IMR-90 (cell line): ENCODE results near the gene LANCL3. TPM values are rescaled to one million over a fixed set of nuclear protein-coding genes. Genes with fewer than 3 reads are reported as not detected.

Experiments
- ATAC-seq: fragments of 200-7000 bp; cut with Tn5 transposase; 2 replicates; pipeline ENCODE4 v1.9.1; 2020; ENCODE audit warnings: low read depth, mild to moderate bottlenecking, moderate library complexity
- BruUV-seq: library from RNA; stranded (reverse); fragments of 400-500 nt; replicated peaks from 2 replicates; lab custom pipeline; 2021; lab: Mats Ljungman, UMichigan
- CTCF ChIA-PET: fragments of 300-600 bp; formaldehyde crosslinking; extraction: SDS; loops from one replicate; lab custom pipeline; 2021; ENCODE audit warnings: antibody characterized with exemption; lab: Yijun Ruan, JAX
- POLR2A ChIA-PET: fragments of 300-600 bp; sonication (Branson Sonifier 250); formaldehyde crosslinking; loops from one replicate; lab custom pipeline; 2022; ENCODE audit warnings: antibody characterized with exemption; ENCODE audit not compliant: unreplicated experiment; lab: Charles Lee
- DNase-seq: peaks from one replicate; pipeline ENCODE4 v3.0.0; 2013
- H2AFZ ChIP-seq: replicated peaks from 2 replicates; pipeline ENCODE3; 2013; ENCODE audit warnings: low read length, mild to moderate bottlenecking; ENCODE audit not compliant: poor library complexity
- H2AK5ac ChIP-seq: 2 replicates; pipeline ENCODE4 v1.6.1; 2013; ENCODE audit warnings: low read depth, low read length, inconsistent platforms
- H2AK9ac ChIP-seq: replicated peaks from 2 replicates; pipeline ENCODE3; 2013; ENCODE audit warnings: mild to moderate bottlenecking, low read depth, low read length, moderate library complexity; ENCODE audit not compliant: poor library complexity
- H2BK120ac ChIP-seq: 2 replicates; pipeline ENCODE4 v1.6.1; 2013; ENCODE audit warnings: low read depth, low read length, inconsistent platforms
- H2BK15ac ChIP-seq: 3 replicates; pipeline ENCODE4 v1.6.1; 2013; ENCODE audit warnings: low read depth, low read length, inconsistent platforms
- H2BK20ac ChIP-seq: 2 replicates; pipeline ENCODE4 v1.6.1; 2013; ENCODE audit warnings: low read depth, mild to moderate bottlenecking, inconsistent platforms, low read length, moderate library complexity
- H2BK5ac ChIP-seq: 2 replicates; pipeline ENCODE4 v1.6.1; 2013; ENCODE audit warnings: mild to moderate bottlenecking, low read depth, low read length, inconsistent platforms; ENCODE audit not compliant: poor library complexity, severe bottlenecking
- H3K14ac ChIP-seq: replicated peaks from 2 replicates; pipeline ENCODE4 v1.6.1; 2013; ENCODE audit warnings: low read depth, low read length, inconsistent platforms
- H3K18ac ChIP-seq: 2 replicates; pipeline ENCODE4 v1.6.1; 2013; ENCODE audit warnings: low read depth, low read length, control low read depth
- H3K23ac ChIP-seq: 2 replicates; pipeline ENCODE4 v1.6.1; 2013; ENCODE audit warnings: low read depth, low read length, inconsistent platforms
- H3K27ac ChIP-seq: 2 replicates; pipeline ENCODE4 v1.5.1; 2013; ENCODE audit warnings: mild to moderate bottlenecking, control low read depth, low read length; ENCODE audit not compliant: insufficient read depth
- H3K27me3 ChIP-seq: 2 replicates; pipeline ENCODE4 v1.6.1; 2013; ENCODE audit warnings: low read length; ENCODE audit not compliant: control insufficient read depth, insufficient read depth
- H3K36me3 ChIP-seq: 2 replicates; pipeline ENCODE4 v1.6.1; 2013; ENCODE audit warnings: low read length, mixed read lengths; ENCODE audit not compliant: control insufficient read depth, insufficient read depth
- H3K4ac ChIP-seq: 2 replicates; pipeline ENCODE4 v1.6.1; 2013; ENCODE audit warnings: low read depth, low read length, inconsistent platforms
- H3K4me1 ChIP-seq: 2 replicates; pipeline ENCODE4 v1.6.1; 2013; ENCODE audit warnings: low read length, mixed read lengths; ENCODE audit not compliant: control insufficient read depth, insufficient read depth
- H3K4me2 ChIP-seq: 2 replicates; pipeline ENCODE4 v1.6.1; 2013; ENCODE audit warnings: low read depth, mild to moderate bottlenecking, control low read depth, low read length, moderate library complexity
- H3K4me3 ChIP-seq: 2 replicates; pipeline ENCODE4 v1.5.1; 2013; ENCODE audit warnings: low read depth, mild to moderate bottlenecking, control low read depth, low read length, moderate library complexity; ENCODE audit not compliant: insufficient read depth
- H3K56ac ChIP-seq: 2 replicates; pipeline ENCODE4 v1.6.1; 2013; ENCODE audit warnings: low read length, inconsistent platforms; ENCODE audit not compliant: insufficient read depth; ENCODE audit errors: extremely low read depth
- H3K79me1 ChIP-seq, 2 experiments: 2 replicates each; pipeline ENCODE4 v1.6.1; 2013; ENCODE audit warnings: low read length in 2 of 2, inconsistent platforms in 1 of 2, low read depth in 1 of 2
- H3K9ac ChIP-seq: 2 replicates; pipeline ENCODE4 v1.6.1; 2013; ENCODE audit warnings: low read depth, low read length, control low read depth
- H3K9me1 ChIP-seq: 2 replicates; pipeline ENCODE4 v1.6.1; 2013; ENCODE audit warnings: low read length, inconsistent platforms; ENCODE audit not compliant: insufficient read depth
- H3K9me3 ChIP-seq: 2 replicates; pipeline ENCODE4 v1.6.1; 2013; ENCODE audit warnings: low read length; ENCODE audit not compliant: control insufficient read depth, insufficient read depth
- H4K20me1 ChIP-seq: 2 replicates; pipeline ENCODE4 v1.6.1; 2013; ENCODE audit warnings: low read length, inconsistent platforms; ENCODE audit not compliant: insufficient read depth
- H4K5ac ChIP-seq: 2 replicates; pipeline ENCODE4 v1.6.1; 2013; ENCODE audit warnings: mild to moderate bottlenecking, low read depth, low read length, control low read depth
- H4K8ac ChIP-seq, 2 experiments: 2 replicates each; pipeline ENCODE4 v1.6.1; 2013; ENCODE audit warnings: low read depth in 2 of 2, low read length in 2 of 2, control low read depth in 1 of 2, inconsistent platforms in 1 of 2
- H4K91ac ChIP-seq: 2 replicates; pipeline ENCODE4 v1.6.1; 2013; ENCODE audit warnings: low read depth, low read length, inconsistent platforms; ENCODE audit not compliant: insufficient read depth
- CHD1 ChIP-seq: IDR thresholded peaks from 2 replicates; pipeline ENCODE4 v1.6.1; 2012; ENCODE audit warnings: low read depth, low read length, improper control_type of control experiment
- CTCF ChIP-seq: conservative IDR thresholded peaks from 2 replicates; pipeline ENCODE4 v1.5.1; 2012; ENCODE audit warnings: mild to moderate bottlenecking, low read depth, low read length, improper control_type of control experiment
- FOS ChIP-seq: fragments of 150-350 bp; IDR thresholded peaks from 2 replicates; pipeline ENCODE4 v1.6.1; 2016; ENCODE audit warnings: low read depth, low read length
- MXI1 ChIP-seq: IDR thresholded peaks from 2 replicates; pipeline ENCODE4 v1.6.1; 2012; ENCODE audit warnings: low read depth, mild to moderate bottlenecking, low read length, moderate library complexity, borderline replicate concordance
- POLR2A ChIP-seq: IDR thresholded peaks from 2 replicates; pipeline ENCODE4 v1.6.1; 2012; ENCODE audit warnings: mild to moderate bottlenecking, low read depth, low read length
- RAD21 ChIP-seq: IDR thresholded peaks from 2 replicates; pipeline ENCODE4 v1.6.1; 2012; ENCODE audit warnings: low read length, improper control_type of control experiment
- RFX5 ChIP-seq: IDR thresholded peaks from 2 replicates; pipeline ENCODE4 v1.8.0; 2012; ENCODE audit warnings: low read depth, mild to moderate bottlenecking, low read length, moderate library complexity
- SMC3 ChIP-seq: fragments of 150-350 bp; IDR thresholded peaks from 2 replicates; pipeline ENCODE4 v1.6.1; 2016; ENCODE audit warnings: low read depth, mild to moderate bottlenecking, antibody characterized with exemption, low read length, moderate library complexity
- WGBS, 2 experiments: methylation state at CpG; one replicate each; pipeline versions ENCODE4 v1.1.5 to v1.1.7; 2013; ENCODE audit warnings: missing lambda C conversion rate in 2 of 2; ENCODE audit not compliant: insufficient read length in 1 of 2; ENCODE audit errors: extremely low coverage in 2 of 2; 5-methylcytosine and 5-hydroxymethylcytosine counted together
- dilution Hi-C: fragments of 300-500 bp; cut with HindIII; formaldehyde crosslinking; loops from one replicate; pipeline ENCODE4 v1.14.3; 2018; ENCODE audit warnings: low sequenced_read_pairs; ENCODE audit not compliant: unreplicated experiment
- in situ Hi-C: fragments of 300-500 bp; cut with MboI; formaldehyde crosslinking; loops from 3 replicates; pipeline ENCODE4 v1.14.3; 2019; ENCODE audit warnings: low sequenced_read_pairs, inconsistent platforms, mixed read lengths
- intact Hi-C: fragments of 100-400 bp; cut with micrococcal nuclease; formaldehyde crosslinking; loops from 2 replicates; pipeline ENCODE4 v1.10.0; 2022
- polyA plus RNA-seq, 3 experiments: library from polyadenylated mRNA; depleted of rRNA; stranded (reverse); fragments of >200 nt; gene quantifications; 2 replicates each; pipeline ENCODE4 v1.2.3, GENCODE V29; 2012; ENCODE audit warnings: low replicate concordance in 1 of 3
- total RNA-seq: library from RNA; depleted of rRNA; stranded (reverse); fragments of >200 nt; gene quantifications from 2 replicates; pipeline ENCODE4 v1.2.3, GENCODE V29; 2012

LANCL3 gene
- total and polyA plus RNA-seq, 2 of the 4 experiments (the other 2 are of a cell fraction): not detected

GRCh38 chrX:37641859-37642258, 70.4 kb downstream of the LANCL3 start:
- DNase-seq (no peak), ATAC-seq (no peak)
- Histone ChIP-seq H4K91ac (no peak overlapping the region), H2AK5ac (no peak overlapping the region), H3K14ac (no peak overlapping the region), H3K18ac (no peak overlapping the region), H2BK120ac (no peak overlapping the region), H3K27me3 (peaks cover 1% of the 10 kb centered on the region; the same call in 1 of the 2 replicates), H2BK20ac (no peak overlapping the region), H2BK5ac (no peak overlapping the region), H4K5ac (no peak overlapping the region), H4K8ac (no peak overlapping the region), H2BK15ac (no peak overlapping the region), H3K36me3 (no peaks in the 10 kb centered on the region), H3K9ac (no peak overlapping the region), H3K4me1 (no peaks in the 10 kb centered on the region), H3K4me3 (no peak overlapping the region), H3K56ac (no peak overlapping the region), H2AFZ (no peak overlapping the region), H3K4ac (no peak overlapping the region), H3K4me2 (no peak overlapping the region), H3K79me1 (no peaks in the 10 kb centered on the region), H3K9me3 (no peaks in the 10 kb centered on the region), H3K9me1 (no peaks in the 10 kb centered on the region), H3K23ac (no peak overlapping the region), H2AK9ac (no peak overlapping the region), H3K27ac (no peak overlapping the region), H4K20me1 (no peaks in the 10 kb centered on the region)
- dilution Hi-C loops: no loop called here
- ChIA-PET CTCF (no interaction called here), POLR2A (no interaction called here)
- in situ Hi-C loops: no loop called here
- TF ChIP-seq POLR2A: no peak
- no peak for TF ChIP-seq RAD21
- no peak for TF ChIP-seq SMC3
- TF ChIP-seq MXI1: no peak
- TF ChIP-seq CTCF: no peak
- TF ChIP-seq CHD1: no peak
- no peak for TF ChIP-seq FOS
- no peak for TF ChIP-seq RFX5
- no TSS peak for BruUV-seq
- intact Hi-C loops: no loop called here
- no CpG with 5 or more reads among the region's 3 CpGs for WGBS, 2 experiments
